ENCODE measurements around the gene MYO18B. TPM values are rescaled to one million over a fixed set of nuclear protein-coding genes. Genes with fewer than 3 reads are reported as not detected.

The MYO18B gene
- total RNA-seq, 2 experiments from 2014 or later, result 0.11 to 0.22 TPM

DNA sequence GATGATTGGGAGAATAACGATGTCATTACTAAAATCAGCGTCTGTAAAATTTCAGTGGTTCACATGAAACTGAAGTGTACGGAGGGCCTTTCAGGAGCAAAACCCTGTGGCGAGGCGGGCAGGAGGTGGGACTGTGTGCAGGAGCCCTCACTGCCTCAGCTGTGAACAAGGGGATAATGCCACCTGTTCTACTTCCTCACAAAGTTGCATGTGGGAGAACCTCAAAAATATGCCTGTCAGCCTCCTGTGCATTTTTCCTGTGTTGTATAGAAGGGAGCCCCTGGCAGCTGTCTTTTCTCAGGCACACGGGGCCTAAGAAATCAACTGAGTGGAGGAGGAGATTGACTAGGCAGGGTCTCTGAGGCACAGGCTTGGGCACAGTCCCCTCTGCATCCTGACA is 43.0 kb upstream of the MYO18B start:
- ATAC-seq (ENCODE audit: poor library complexity) (no peak), DNase-seq (peak in 1 of 14 experiments; percentile 5)
- no peak overlapping the region for H3K27ac ChIP-seq (ENCODE audit: low read depth in 1 of 2, low read length in 2 of 2)
- Mint-ChIP-seq H3K36me3 (ENCODE audit: low read depth) (no peaks in the 10 kb centered on the region), H3K27me3 (no peaks in the 10 kb centered on the region), H3K27ac (no peak overlapping the region), H3K4me1 (ENCODE audit: low read depth) (no peaks in the 10 kb centered on the region), H3K4me3 (no peak overlapping the region), H3K9me3 (no peaks in the 10 kb centered on the region)
- intact Hi-C loops (cut with DNase I, micrococcal nuclease), result no loop called here
- H3K36me3 ChIP-seq (ENCODE audit: insufficient read depth, low read length), result no peaks in the 10 kb centered on the region
- TF ChIP-seq, protein P1, sequence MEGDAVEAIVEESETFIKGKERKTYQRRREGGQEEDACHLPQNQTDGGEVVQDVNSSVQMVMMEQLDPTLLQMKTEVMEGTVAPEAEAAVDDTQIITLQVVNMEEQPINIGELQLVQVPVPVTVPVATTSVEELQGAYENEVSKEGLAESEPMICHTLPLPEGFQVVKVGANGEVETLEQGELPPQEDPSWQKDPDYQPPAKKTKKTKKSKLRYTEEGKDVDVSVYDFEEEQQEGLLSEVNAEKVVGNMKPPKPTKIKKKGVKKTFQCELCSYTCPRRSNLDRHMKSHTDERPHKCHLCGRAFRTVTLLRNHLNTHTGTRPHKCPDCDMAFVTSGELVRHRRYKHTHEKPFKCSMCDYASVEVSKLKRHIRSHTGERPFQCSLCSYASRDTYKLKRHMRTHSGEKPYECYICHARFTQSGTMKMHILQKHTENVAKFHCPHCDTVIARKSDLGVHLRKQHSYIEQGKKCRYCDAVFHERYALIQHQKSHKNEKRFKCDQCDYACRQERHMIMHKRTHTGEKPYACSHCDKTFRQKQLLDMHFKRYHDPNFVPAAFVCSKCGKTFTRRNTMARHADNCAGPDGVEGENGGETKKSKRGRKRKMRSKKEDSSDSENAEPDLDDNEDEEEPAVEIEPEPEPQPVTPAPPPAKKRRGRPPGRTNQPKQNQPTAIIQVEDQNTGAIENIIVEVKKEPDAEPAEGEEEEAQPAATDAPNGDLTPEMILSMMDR (IDR thresholded peaks at IDR 0.05), result no peak
- H3K27me3 ChIP-seq (ENCODE audit: control insufficient read depth in 1 of 2, insufficient read depth in 2 of 2, low read length in 2 of 2), result no peaks in the 10 kb centered on the region
- ChIA-PET CTCF (no interaction called here), POLR2A (no interaction called here)
- H3K9me3 ChIP-seq (ENCODE audit: control insufficient read depth in 1 of 2, insufficient read depth in 1 of 2, low read length in 2 of 2), result no peaks in the 10 kb centered on the region
- no peak overlapping the region for H3K4me3 ChIP-seq (ENCODE audit: low read length)
- no peaks in the 10 kb centered on the region for H3K4me1 ChIP-seq (ENCODE audit: insufficient read depth, low read length)

DNA sequence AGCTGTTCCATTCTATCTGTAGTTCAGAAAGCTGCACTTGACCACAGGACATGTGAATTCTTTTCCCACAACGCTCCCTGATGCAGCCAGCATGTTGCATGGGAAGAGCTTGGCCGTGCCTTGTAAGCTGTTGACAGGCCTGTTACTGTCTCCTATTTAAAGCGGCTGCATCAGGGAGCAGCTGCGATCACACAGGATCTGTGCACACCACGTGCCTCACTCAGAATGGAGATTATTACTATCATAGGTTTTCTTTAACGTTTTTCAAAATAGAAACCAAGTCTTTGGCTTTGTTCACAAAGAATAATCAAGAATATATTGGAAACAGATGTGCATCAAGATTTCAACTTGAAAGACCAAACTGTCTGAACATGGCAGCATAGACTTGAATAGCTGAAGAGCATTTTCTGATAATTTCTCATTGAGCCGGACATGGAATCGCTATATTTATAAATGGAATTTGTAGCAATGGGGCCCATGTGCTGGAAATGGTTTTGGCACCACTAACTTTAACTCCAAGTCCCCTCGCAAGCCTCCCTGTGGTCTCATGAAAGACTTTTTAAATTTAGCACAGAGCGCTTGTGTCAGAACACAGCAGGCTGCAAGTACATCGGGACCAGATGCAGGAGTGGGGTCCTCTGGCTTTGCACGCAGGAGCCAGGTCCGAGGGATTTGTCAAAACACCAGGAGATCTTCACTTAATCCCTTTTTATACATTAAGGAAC is 40.8 kb upstream of the MYO18B start:
- H3K4me3 ChIP-seq (ENCODE audit: low read length), result no peak overlapping the region
- no peaks in the 10 kb centered on the region for H3K4me1 ChIP-seq (ENCODE audit: insufficient read depth, low read length)
- ATAC-seq (ENCODE audit: poor library complexity), result no peak
- H3K36me3 Mint-ChIP-seq (ENCODE audit: low read depth), result no peaks in the 10 kb centered on the region
- no peaks in the 10 kb centered on the region for H3K9me3 ChIP-seq (ENCODE audit: control insufficient read depth in 1 of 2, insufficient read depth in 1 of 2, low read length in 2 of 2)
- no peaks in the 10 kb centered on the region for H3K27me3 ChIP-seq (ENCODE audit: control insufficient read depth in 1 of 2, insufficient read depth in 2 of 2, low read length in 2 of 2)
- ChIA-PET CTCF (interaction anchor here (1.0 kb wide), 1 partner anchor 36 kb away, joined by 3 read pairs; no protein-coding TSS in a partner anchor), POLR2A (no interaction called here)
- H3K27ac Mint-ChIP-seq, result no peak overlapping the region
- H3K36me3 ChIP-seq (ENCODE audit: insufficient read depth, low read length), result no peaks in the 10 kb centered on the region
- no peak for DNase-seq
- intact Hi-C loops (cut with DNase I, micrococcal nuclease), result loop anchor here in 1 of 2 experiments (5.0 to 10.0 kb wide), 2 partner anchors 254 to 336 kb away; no protein-coding TSS in a partner anchor
- TF ChIP-seq, protein P1 (IDR thresholded peaks at IDR 0.05), result no peak
- H3K4me1 Mint-ChIP-seq (ENCODE audit: low read depth), result no peaks in the 10 kb centered on the region
- no peaks in the 10 kb centered on the region for H3K27me3 Mint-ChIP-seq
- H3K9me3 Mint-ChIP-seq, result no peaks in the 10 kb centered on the region
- no peak overlapping the region for H3K27ac ChIP-seq (ENCODE audit: low read depth in 1 of 2, low read length in 2 of 2)
- no peak overlapping the region for H3K4me3 Mint-ChIP-seq

DNA sequence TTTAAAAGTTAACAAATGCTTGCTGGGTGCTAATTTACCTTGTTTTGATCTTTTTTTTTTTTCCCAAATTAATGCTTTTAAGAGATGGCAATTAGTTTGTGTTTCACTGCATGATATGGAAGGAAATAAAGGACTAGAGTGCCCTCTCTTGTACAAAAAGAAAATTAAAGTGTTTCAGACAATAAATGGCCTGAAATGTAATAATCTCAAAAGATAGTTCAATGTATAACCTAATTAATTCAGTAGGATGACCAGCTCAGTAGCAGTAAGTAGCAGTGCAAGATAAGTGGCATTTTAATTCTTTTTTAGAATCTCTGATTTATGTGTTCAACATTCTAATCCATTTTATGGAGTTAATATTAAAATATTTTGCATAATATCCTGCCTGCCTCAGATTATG is 39.9 kb upstream of the MYO18B start:
- H3K4me1 Mint-ChIP-seq (ENCODE audit: low read depth), result no peaks in the 10 kb centered on the region
- TF ChIP-seq, protein P1 (IDR thresholded peaks at IDR 0.05), result no peak

More for the DNA sequence above, 39.9 kb upstream of the MYO18B start:
- Mint-ChIP-seq H3K36me3 (ENCODE audit: low read depth) (no peaks in the 10 kb centered on the region), H3K27ac (no peak overlapping the region), H3K9me3 (no peaks in the 10 kb centered on the region), H3K4me3 (no peak overlapping the region), H3K27me3 (no peaks in the 10 kb centered on the region)
- CTCF ChIA-PET, result interaction anchor here (1.0 kb wide), 1 partner anchor 35 kb away, joined by 3 read pairs; no protein-coding TSS in a partner anchor
- intact Hi-C loops (cut with DNase I, micrococcal nuclease), result loop anchor here (2.0 to 10.0 kb wide), 4 partner anchors 239 to 337 kb away; no protein-coding TSS in a partner anchor
- no peaks in the 10 kb centered on the region for H3K27me3 ChIP-seq (ENCODE audit: control insufficient read depth in 1 of 2, insufficient read depth in 2 of 2, low read length in 2 of 2)
- no peak for ATAC-seq (ENCODE audit: poor library complexity)
- no peaks in the 10 kb centered on the region for H3K36me3 ChIP-seq (ENCODE audit: insufficient read depth, low read length)
- no peaks in the 10 kb centered on the region for H3K4me1 ChIP-seq (ENCODE audit: insufficient read depth, low read length)
- DNase-seq, result peak in 2 of 14 experiments; percentile 10 to 14
- no peak overlapping the region for H3K27ac ChIP-seq (ENCODE audit: low read depth in 1 of 2, low read length in 2 of 2)
- no peak overlapping the region for H3K4me3 ChIP-seq (ENCODE audit: low read length)
- no peaks in the 10 kb centered on the region for H3K9me3 ChIP-seq (ENCODE audit: control insufficient read depth in 1 of 2, insufficient read depth in 1 of 2, low read length in 2 of 2)
- POLR2A ChIA-PET, result no interaction called here

Measured in CD4-positive, alpha-beta T cell (primary cell).